SH-SY5Y (cell line): ENCODE data around the gene TM7SF2.

Source experiments
- GATA2 ChIP-seq: IDR thresholded peaks from 2 replicates; pipeline ENCODE4 v1.6.1; 2011; ENCODE audit warnings: mild to moderate bottlenecking, low read depth, low read length
- GATA3 ChIP-seq: IDR thresholded peaks from 2 replicates; pipeline ENCODE4 v1.6.1; 2011; ENCODE audit warnings: low read depth, mild to moderate bottlenecking, low read length, moderate library complexity

DNA sequence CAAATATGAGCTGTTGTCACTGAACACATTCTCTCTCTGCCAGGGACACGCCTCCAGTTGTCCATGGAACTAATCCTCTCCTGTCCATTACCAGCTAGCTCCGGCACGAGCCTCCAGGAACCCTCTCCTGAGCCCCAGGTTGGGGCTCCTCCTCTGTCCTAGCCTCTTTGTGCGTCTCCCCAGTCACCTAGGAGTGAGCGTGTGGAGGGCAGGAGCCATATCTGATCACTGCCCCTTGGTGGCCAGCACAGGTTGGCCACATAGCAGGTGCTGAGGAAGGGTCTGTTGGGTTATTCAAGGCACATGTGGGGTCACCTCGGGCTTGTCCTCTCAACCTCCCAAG lies 20.2 kb downstream of the TM7SF2 start:
- TF ChIP-seq GATA2 (no peak), GATA3 (no peak)
